IgD-negative memory B cell (primary cell): ENCODE data around the gene KRT5. TPM values are rescaled to one million over a fixed set of nuclear protein-coding genes. Genes with fewer than 3 reads are reported as not detected.
A peak's percentile ranks its signal among the peaks of the same experiment; 100 is the strongest.

Experiments used
- H3K27ac Mint-ChIP-seq, 3 donors: one replicate each; pipeline ENCODE4 v1.8.0; 2020 to 2022; ENCODE audit warnings: mild to moderate bottlenecking in 3 of 3, mixed read lengths in 3 of 3, moderate library complexity in 1 of 3
- H3K27me3 Mint-ChIP-seq: one replicate; pipeline ENCODE4 v1.8.0; 2021; ENCODE audit warnings: mixed read lengths
- H3K36me3 Mint-ChIP-seq: one replicate; pipeline ENCODE4 v1.8.0; 2020; ENCODE audit warnings: mild to moderate bottlenecking, mixed read lengths
- H3K4me1 Mint-ChIP-seq, 3 donors: one replicate each; pipeline ENCODE4 v1.8.0; 2020 to 2022; ENCODE audit warnings: mixed read lengths in 3 of 3, mild to moderate bottlenecking in 1 of 3
- H3K4me3 Mint-ChIP-seq, 4 donors: one replicate each; pipeline ENCODE4 v1.8.0; 2020 to 2022; ENCODE audit warnings: mild to moderate bottlenecking in 4 of 4, mixed read lengths in 4 of 4, moderate library complexity in 3 of 4
- H3K9me3 Mint-ChIP-seq, 3 donors: one replicate each; pipeline ENCODE4 v1.8.0; 2020 to 2021; ENCODE audit warnings: mixed read lengths in 3 of 3, mild to moderate bottlenecking in 1 of 3
- polyA plus RNA-seq: library from polyadenylated mRNA; unstranded; fragments of 300-500 nt; fragmentation: Illumina TruSeq; gene quantifications from one replicate; pipeline ENCODE4 v1.2.3, GENCODE V29; 2021

The KRT5 gene
- polyA plus RNA-seq: not detected

DNA sequence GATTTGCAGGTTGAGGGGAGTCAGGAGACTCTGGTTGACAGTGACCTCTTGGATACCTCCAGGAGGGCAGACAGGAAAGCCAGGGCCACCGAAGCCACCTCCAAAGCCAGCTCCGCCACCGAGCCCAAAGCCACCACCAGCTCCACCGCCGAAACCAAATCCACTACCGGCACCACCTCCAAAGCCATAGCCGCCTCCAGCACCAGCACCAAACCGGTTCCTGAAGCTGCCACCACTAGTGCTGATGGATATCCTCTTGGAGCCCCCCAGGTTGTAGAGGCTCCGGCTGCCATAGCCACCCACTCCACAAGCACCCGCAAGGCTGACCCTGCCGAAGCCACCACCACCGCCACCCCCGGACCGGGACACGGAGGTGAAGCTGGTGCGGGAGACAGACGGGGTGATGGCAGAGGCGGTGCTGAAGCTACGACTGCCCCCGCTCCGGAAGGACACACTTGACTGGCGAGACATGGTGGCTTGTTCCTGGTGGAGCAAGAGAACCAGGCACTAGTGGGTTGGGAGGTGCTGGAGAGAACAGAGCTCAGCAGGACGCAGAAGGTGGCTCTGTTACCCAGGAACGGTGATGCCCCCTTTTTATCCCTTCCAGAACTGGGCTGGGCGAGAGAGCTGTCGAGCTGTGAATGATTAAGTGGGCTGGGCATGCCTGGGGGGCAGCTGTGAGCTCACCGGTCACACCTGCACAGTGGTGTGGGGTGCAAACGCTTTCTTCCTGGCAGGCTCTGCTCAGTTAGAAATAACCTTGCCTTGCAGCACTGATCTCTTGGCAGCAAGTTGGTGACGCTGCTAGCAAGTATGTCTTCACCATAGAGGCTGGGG lies at the start of gene KRT5:
Gene KRT5 (minus strand): TSS at position 569 of the 837 bp plus-strand sequence. CDS start 98 bp downstream, at position 471.
- peaks cover 9% of the 10 kb centered on the region for H3K27me3 Mint-ChIP-seq

DNA sequence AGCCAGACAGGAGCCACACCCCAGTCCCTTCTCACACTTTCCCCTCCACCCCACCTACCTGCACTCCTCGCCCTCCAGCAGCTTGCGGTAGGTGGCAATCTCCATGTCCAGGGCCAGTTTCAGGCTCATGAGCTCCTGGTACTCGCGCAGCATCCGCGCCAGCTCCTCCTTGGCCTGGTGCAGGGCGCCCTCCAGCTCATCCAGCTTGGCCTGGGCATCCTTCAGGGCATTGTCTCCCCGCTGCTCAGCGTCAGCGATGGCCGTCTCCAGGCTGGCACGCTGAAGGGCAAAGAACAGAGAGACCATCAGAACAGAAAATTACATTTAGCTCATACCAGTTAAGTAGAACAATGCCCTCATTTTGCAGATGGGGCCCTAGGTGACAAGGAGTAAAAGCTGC lies 47.9 kb upstream of the KRT5 start:
- H3K4me3 Mint-ChIP-seq: no peak overlapping the region
- no peaks in the 10 kb centered on the region for H3K9me3 Mint-ChIP-seq
- H3K27ac Mint-ChIP-seq: no peak overlapping the region
- H3K27me3 Mint-ChIP-seq: peaks cover 25% of the 10 kb centered on the region
- H3K4me1 Mint-ChIP-seq: peaks cover 0 to 3% (median 0%) of the 10 kb centered on the region in 3 donors
- no peaks in the 10 kb centered on the region for H3K36me3 Mint-ChIP-seq

More for the DNA sequence above, at the start of gene KRT5:
- no peaks in the 10 kb centered on the region for H3K9me3 Mint-ChIP-seq
- H3K36me3 Mint-ChIP-seq: no peaks in the 10 kb centered on the region
- H3K4me3 Mint-ChIP-seq: no peak within 1 kb of the TSS
- no peak within 1 kb of the TSS for H3K27ac Mint-ChIP-seq
- no peaks in the 10 kb centered on the region for H3K4me1 Mint-ChIP-seq

DNA sequence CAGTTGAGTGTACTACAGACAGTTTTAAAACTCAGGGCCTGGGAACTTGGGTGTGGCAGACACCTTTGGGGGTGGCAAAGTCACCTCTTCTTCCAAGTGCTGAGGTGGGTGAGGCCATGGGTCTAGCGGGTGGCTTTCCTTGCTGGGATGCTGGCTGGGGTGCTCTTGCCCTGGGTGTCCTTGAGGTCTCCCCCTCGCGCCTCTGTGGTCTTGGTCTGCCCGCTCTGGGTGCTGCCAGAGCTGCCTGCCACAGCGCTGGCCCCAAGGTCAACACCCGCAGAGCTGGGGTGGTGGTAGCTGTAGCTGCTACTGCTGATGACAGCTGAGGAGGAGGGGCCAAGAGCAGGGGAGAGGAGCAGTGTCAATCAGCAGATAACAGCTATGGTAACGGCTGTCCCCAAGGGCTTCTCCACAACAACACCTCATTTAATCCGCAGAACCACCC lies 46.7 kb upstream of the KRT5 start:
- Mint-ChIP-seq H3K4me1 (peaks cover 0 to 3% (median 0%) of the 10 kb centered on the region in 3 donors), H3K4me3 (no peak overlapping the region), H3K27ac (peak overlapping the region in 1 of 3 donors; percentile 73), H3K36me3 (no peaks in the 10 kb centered on the region), H3K27me3 (peaks cover 23% of the 10 kb centered on the region), H3K9me3 (no peaks in the 10 kb centered on the region)

DNA sequence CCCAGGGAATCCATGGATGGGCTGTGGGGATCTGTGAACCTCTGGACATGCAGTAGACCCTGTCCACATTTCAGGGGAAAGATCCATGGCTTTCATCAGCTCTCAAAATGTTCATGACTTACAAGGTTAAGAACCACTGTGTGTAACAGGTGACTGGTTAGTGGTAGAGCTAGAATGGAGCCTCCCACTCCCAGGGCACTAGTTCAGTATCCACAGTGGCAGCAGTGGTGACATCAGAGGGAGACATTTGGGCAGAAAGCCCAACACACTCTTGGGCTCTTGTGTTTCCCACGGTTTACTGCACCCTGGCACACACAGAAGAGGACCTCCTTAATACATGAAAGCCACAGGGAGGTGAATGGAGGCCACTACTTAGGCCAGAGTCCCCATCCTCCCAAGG lies 44.4 kb upstream of the KRT5 start:
- H3K27ac Mint-ChIP-seq: no peak overlapping the region
- peaks cover 0 to 3% (median 0%) of the 10 kb centered on the region in 3 donors for H3K4me1 Mint-ChIP-seq
- H3K9me3 Mint-ChIP-seq: peaks cover 0 to 3% (median 0%) of the 10 kb centered on the region in 3 donors
- H3K4me3 Mint-ChIP-seq: no peak overlapping the region
- H3K27me3 Mint-ChIP-seq: peaks cover 28% of the 10 kb centered on the region
- H3K36me3 Mint-ChIP-seq: no peaks in the 10 kb centered on the region

DNA sequence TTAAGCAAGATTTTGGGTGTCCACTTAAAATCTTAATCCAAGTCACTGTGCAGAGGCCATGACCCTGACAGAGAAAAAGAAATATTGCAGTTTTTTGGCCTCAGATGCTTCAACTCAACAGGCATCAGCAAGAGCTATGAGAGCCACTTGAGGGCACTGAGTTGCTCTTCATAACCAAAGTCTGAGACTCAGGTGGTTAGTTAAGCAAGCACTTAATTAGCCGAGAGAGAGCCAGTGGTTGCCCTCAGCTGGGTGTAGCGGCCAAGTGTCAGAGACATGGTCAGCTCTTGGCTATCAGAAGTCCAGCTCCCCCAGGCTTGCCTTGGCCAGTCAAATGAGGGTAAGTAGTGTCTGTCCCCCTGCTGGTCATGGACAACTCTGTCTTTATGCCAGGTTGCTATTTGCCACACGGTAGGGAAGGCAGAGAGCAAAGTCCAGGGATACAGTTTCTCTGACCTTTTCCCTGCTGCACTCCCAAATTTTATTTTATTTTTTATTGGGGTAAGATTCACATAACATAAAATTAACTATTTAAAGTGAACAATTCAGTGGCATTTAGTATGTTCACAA lies 41.8 kb upstream of the KRT5 start:
- Mint-ChIP-seq H3K27ac (no peak overlapping the region), H3K4me3 (no peak overlapping the region), H3K4me1 (peaks cover 0 to 2% (median 0%) of the 10 kb centered on the region in 3 donors), H3K27me3 (peaks cover 24% of the 10 kb centered on the region), H3K36me3 (no peaks in the 10 kb centered on the region), H3K9me3 (peaks cover 0 to 3% (median 0%) of the 10 kb centered on the region in 3 donors)

DNA sequence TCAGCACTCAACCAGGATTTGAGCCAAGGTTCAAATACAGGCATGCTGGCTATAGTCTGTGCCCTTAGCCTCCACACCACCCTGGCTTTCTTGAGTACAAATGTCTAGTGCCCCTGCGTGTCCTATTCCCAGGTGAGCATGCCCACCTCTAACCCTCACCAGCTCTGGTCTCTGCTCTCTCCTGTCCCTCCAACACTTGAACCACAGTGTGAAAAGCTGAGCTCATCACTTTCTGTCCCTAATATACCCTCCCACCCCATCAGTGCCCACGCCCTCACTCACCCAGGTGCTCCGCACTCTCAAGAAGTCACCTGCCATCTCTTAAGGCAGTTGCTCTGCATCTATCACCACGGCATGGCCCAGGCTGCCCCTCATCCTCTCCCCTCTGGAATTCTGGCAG lies 39.8 kb upstream of the KRT5 start:
- peaks cover 20% of the 10 kb centered on the region for H3K27me3 Mint-ChIP-seq
- no peaks in the 10 kb centered on the region for H3K4me1 Mint-ChIP-seq
- H3K36me3 Mint-ChIP-seq: no peaks in the 10 kb centered on the region

DNA sequence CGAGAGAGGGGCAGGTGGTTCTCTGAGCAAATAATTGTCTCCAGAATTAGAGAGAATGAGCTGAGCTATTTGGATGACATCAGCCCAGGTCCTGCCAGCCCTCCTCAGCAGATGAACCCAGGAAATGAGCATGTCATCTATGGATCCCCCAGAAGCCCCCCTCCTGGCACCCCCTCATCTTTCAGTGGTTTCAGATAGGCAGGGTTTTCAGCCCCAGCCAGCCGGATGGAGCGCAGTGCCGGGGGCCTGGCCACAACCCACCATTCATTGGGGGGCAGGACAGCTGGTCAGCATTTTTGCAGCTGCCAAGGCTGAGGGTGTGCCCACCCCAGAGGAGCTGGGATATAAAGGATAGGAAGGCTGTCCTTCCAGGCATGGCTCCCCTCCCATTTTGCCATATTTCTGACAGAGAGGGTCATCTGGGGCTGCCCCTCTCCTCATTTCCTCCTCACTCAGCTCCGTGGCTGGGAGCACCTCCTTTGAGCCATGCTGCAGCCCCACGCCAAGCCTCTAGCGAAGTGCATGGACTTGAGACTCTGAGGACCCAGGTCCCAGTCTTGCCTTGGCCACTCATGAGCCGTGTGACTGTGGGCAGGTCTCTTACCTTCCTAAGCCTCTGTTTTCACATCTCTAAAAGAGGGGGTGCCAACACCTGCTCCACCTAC lies 38.7 kb upstream of the KRT5 start:
- Mint-ChIP-seq H3K9me3 (peaks cover 0 to 3% (median 0%) of the 10 kb centered on the region in 3 donors), H3K4me3 (peak overlapping the region in 1 of 4 donors; percentile 41), H3K36me3 (no peaks in the 10 kb centered on the region), H3K27ac (no peak overlapping the region), H3K4me1 (no peaks in the 10 kb centered on the region), H3K27me3 (peaks cover 21% of the 10 kb centered on the region)

More for the DNA sequence above, 39.8 kb upstream of the KRT5 start:
- H3K27ac Mint-ChIP-seq: no peak overlapping the region
- peaks cover 0 to 3% (median 0%) of the 10 kb centered on the region in 3 donors for H3K9me3 Mint-ChIP-seq
- H3K4me3 Mint-ChIP-seq: no peak overlapping the region

DNA sequence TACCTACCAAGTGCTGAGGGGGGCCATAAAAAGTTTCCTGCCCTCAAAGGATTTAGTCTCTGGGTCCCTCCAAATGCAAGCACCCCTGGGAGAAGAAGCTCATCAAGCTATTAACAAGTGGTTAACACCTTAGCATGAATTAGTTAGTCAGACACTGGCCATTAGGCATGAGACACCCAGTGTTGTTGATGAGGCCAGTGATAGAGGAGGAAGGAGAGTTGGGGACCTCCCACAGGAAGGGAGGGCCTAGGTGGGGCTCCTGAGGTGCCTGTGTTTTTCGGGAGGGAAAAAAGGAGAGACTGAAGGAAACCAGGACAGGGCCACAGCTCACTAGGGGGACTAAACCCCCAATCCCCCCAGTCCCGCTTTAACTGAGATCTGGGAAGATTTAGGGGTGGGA lies 37.3 kb upstream of the KRT5 start:
- peaks cover 20% of the 10 kb centered on the region for H3K27me3 Mint-ChIP-seq
- no peak overlapping the region for H3K4me3 Mint-ChIP-seq
- peaks cover 0 to 3% (median 0%) of the 10 kb centered on the region in 3 donors for H3K9me3 Mint-ChIP-seq
- no peak overlapping the region for H3K27ac Mint-ChIP-seq
- no peaks in the 10 kb centered on the region for H3K4me1 Mint-ChIP-seq
- H3K36me3 Mint-ChIP-seq: no peaks in the 10 kb centered on the region

DNA sequence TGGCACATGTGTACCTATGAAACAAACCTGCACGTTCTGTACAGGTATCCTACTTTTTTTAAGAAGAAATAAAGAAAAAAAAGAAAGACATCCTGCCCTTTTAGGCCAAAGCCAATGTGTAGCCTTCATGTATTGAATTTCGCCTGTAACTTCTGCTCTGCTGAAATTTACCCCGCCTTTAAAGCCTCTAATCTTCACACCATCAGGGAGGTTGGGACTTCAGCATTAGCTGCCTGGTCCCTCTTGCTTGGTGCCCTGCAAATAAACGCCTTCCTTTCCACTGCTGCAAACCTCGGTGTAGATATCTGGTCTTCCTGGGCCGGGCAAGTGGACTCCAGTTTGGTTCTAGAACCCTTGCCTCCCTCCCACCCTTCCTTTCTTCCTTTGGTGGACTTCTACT lies 35.4 kb upstream of the KRT5 start:
- Mint-ChIP-seq H3K4me3 (no peak overlapping the region), H3K27me3 (peaks cover 15% of the 10 kb centered on the region), H3K9me3 (peaks cover 0 to 3% (median 0%) of the 10 kb centered on the region in 3 donors), H3K27ac (peak overlapping the region in 1 of 3 donors; percentile 65), H3K4me1 (no peaks in the 10 kb centered on the region), H3K36me3 (no peaks in the 10 kb centered on the region)

DNA sequence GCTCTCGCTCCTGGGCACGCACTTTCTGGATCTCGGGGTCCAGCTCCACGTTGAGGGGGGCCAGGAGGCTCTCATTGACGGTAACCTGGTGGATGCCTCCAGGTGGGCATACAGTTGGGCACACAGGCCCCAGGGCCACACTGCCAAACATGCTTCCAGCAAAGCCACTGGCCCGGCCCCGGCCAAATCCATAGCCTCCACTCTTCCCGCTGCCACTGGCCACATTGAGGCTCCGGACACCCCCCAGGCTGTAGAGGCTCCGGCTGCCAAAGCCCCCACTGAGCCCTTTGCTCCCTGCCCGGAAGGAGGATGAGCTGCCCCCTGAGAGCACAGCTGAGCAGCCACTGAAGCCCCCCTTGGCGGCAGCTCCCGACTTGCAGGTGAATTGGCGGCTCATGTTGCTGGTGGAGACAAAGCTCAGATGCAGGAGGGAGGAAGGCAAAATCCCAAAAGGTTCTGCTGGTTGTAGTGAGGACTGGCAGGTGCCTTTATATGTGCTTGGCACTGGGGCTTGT lies 32.5 kb upstream of the KRT5 start, which contains the start of gene KRT71:
Gene KRT71 (minus strand): TSS at position 465 of the 515 bp plus-strand sequence. CDS start 68 bp downstream, at position 397.
- Mint-ChIP-seq H3K36me3 (no peaks in the 10 kb centered on the region), H3K4me1 (no peaks in the 10 kb centered on the region), H3K27ac (peak within 1 kb of the TSS in 1 of 3 donors; percentile 76), H3K9me3 (peaks cover 0 to 2% (median 0%) of the 10 kb centered on the region in 3 donors), H3K27me3 (peaks cover 13% of the 10 kb centered on the region), H3K4me3 (no peak within 1 kb of the TSS)

DNA sequence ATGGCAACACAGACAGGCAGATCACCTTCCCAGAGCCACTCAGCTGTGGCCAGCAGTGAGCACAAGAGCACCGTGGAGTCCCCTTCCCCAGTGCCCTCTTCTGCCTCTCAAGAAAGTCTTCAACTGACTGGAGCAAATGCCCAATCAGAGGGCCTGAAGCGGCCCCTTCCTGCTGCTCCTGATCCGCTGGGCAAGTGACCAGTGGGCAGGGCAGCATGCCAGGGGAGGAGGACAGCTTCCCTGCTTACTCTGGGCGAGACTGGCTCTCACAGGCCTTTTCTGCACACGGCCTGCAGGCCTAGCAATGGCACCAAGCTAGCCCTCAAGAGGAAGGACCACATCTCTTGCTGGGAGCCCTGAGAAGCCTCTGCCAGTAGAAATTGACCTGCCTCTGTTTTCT lies 31.9 kb upstream of the KRT5 start:
- H3K4me1 Mint-ChIP-seq: peaks cover 0 to 2% (median 0%) of the 10 kb centered on the region in 3 donors
- no peak overlapping the region for H3K27ac Mint-ChIP-seq
- no peak overlapping the region for H3K4me3 Mint-ChIP-seq
- H3K9me3 Mint-ChIP-seq: peaks cover 0 to 2% (median 0%) of the 10 kb centered on the region in 3 donors
- H3K36me3 Mint-ChIP-seq: no peaks in the 10 kb centered on the region
- H3K27me3 Mint-ChIP-seq: peaks cover 13% of the 10 kb centered on the region

DNA sequence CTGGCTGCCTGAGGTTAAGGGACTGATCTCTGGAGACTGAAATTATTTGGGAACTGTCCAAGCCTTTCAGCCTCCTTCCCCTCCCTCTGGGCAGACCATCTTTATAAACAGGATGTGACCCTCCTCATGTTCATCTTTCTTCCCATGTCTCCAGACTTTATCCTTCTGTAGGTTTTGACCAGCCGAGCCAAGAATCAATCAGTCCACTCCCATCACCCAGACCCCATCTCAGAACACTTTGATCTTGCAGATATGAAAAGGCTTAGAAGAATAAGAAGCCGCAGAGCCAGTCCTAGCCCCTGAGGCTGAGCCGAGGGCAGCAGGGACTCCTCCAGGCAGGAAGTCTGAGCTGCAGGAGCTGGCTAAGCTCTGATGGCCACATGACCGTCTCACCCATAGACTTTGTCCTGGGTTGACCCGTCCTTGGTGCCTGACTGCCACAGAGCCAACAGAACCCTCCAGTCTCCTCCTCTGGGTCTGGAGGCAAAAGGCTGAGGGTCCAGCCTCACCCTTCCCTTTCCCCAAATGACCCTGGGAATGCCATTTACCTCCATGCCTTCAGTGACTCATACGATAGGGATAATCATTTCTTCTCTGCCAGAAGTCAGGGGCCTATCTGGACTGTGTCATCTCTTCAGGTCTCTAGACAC lies 31.1 kb upstream of the KRT5 start:
- H3K9me3 Mint-ChIP-seq: peaks cover 0 to 2% (median 0%) of the 10 kb centered on the region in 3 donors
- H3K4me3 Mint-ChIP-seq: no peak overlapping the region
- no peak overlapping the region for H3K27ac Mint-ChIP-seq
- H3K4me1 Mint-ChIP-seq: peaks cover 0 to 2% (median 0%) of the 10 kb centered on the region in 3 donors
- no peaks in the 10 kb centered on the region for H3K36me3 Mint-ChIP-seq
- peaks cover 12% of the 10 kb centered on the region for H3K27me3 Mint-ChIP-seq

DNA sequence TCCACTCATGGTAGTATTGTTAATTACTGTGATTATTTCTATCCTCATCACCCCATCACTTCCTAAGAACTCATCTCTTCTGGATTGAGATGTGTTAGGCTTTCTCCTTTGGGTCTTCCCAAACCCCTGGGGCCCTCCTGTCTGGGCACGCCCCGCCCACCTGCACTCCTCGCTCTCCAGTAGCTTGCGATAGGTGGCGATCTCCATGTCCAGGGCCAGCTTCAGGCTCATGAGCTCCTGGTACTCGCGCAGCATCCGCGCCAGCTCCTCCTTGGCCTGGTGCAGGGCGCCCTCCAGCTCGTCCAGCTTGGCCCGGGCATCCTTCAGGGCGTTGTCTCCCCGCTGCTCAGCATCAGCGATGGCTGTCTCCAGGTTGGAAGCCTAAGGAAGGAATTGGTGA lies 25.9 kb upstream of the KRT5 start:
- peaks cover 5% of the 10 kb centered on the region for H3K27me3 Mint-ChIP-seq
- no peak overlapping the region for H3K4me3 Mint-ChIP-seq
- H3K4me1 Mint-ChIP-seq: peaks cover 0 to 2% (median 0%) of the 10 kb centered on the region in 3 donors
- H3K9me3 Mint-ChIP-seq: peaks cover 0 to 3% (median 0%) of the 10 kb centered on the region in 3 donors
- H3K36me3 Mint-ChIP-seq: no peaks in the 10 kb centered on the region
- H3K27ac Mint-ChIP-seq: no peak overlapping the region
